M059J (cell line): ENCODE results near the gene TAF1. TPM values are rescaled to one million over a fixed set of nuclear protein-coding genes. Genes with fewer than 3 reads are reported as not detected.
"Not testable (repeated sequence)": the region's sequence is repeated elsewhere in the genome, so short reads cannot be mapped to it uniquely, and the experiment has no call there.

Source experiments
- DNase-seq: peaks from one replicate; pipeline ENCODE4 v3.0.0-alpha.2; 2012; ENCODE audit warnings: low read depth
- total RNA-seq: library from RNA; depleted of rRNA; stranded (reverse); fragments of >200 nt; shearing (Covaris generic); gene quantifications from 2 replicates; pipeline ENCODE4 v1.2.3, GENCODE V29; 2014; rRNA removed

Gene TAF1
- total RNA-seq, 1 experiment from 2014 or later: 30.9 TPM

GRCh38 chrX:71509289-71509688 is 143.1 kb downstream of the TAF1 start:
- DNase-seq: no peak

DNA sequence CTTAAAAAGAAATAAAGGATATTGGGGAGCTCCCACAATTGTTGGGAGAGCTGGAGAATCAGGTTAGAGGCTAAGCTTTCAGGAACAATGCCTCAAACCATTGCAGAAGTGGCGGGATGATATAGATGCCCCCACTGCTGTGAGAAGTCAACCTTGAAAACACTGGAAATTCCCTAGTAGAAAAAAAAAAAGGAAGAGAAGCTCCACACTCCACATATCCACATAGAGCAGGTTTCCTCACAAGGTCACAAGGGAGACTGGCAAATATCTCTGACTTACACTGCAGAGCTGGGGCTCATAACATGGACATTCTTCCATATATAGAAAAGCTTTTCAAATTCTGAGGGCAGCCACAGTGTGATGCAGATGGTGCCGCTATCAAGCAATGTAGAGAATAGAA is 144.0 kb downstream of the TAF1 start:
- no peak for DNase-seq

GRCh38 chrX:71513731-71514130 is 147.6 kb downstream of the TAF1 start:
- DNase-seq: not testable (repeated sequence)

- no peak for DNase-seq
These were observed 148.3 kb downstream of the TAF1 start for GRCh38 chrX:71514367-71515037.

DNA sequence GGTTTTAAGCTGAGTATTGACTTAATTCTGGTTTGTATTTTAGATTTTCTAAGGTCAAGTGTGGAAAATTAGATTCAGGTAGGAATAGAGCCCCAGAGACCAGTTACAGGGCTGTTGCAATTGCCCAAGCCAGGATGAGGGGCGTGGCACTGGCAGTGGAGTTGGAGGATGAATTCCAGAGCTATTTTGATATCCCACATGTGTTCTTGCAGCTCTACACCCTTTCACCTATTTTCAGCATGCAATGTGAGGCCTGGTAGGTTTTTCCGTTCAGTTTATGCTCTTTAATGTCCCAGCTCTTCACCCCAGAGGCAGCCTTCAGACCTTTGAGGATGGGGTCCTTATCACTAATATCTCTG is 148.9 kb downstream of the TAF1 start:
- DNase-seq: no peak

Other genes with a start within 250 kb of the TAF1 start
- 19.6 and 42.5 TPM in 2 replicates for gene MED12, start 247.8 kb upstream of the TAF1 start, total RNA-seq
- gene NLGN3, start 221.5 kb upstream of the TAF1 start, total RNA-seq: 0.10 and 0.15 TPM in 2 replicates
- gene GJB1, start 143.1 kb upstream of the TAF1 start, total RNA-seq: not detected in 2 replicates
- 34.0 and 64.0 TPM in 2 replicates for gene ZMYM3, start 112.2 kb upstream of the TAF1 start, total RNA-seq
- gene NONO, start 82.7 kb upstream of the TAF1 start, total RNA-seq: 628 and 786 TPM in 2 replicates
- gene ITGB1BP2, start 64.6 kb upstream of the TAF1 start, total RNA-seq: 2.2 TPM in 1 of 2 replicates, not detected in the other
- gene OGT, start 166.7 kb downstream of the TAF1 start, total RNA-seq: 52.7 and 67.6 TPM in 2 replicates
- gene GCNA, start 212.1 kb downstream of the TAF1 start, total RNA-seq: 0.20 and 1.0 TPM in 2 replicates